CD4-positive, alpha-beta memory T cell (primary cell): ENCODE measurements around the gene RGS3. TPM values are rescaled to one million over a fixed set of nuclear protein-coding genes. Genes with fewer than 3 reads are reported as not detected.

ENCODE experiments used
- CTCF ChIA-PET: fragments of 350-600 bp; sonication (Branson Sonifier 250); formaldehyde crosslinking; loops from one replicate; lab custom pipeline; 2021; ENCODE audit warnings: inconsistent platforms; ENCODE audit not compliant: partially characterized antibody; lab: Charles Lee
- POLR2A ChIA-PET: fragments of 350-600 bp; sonication (Branson Sonifier 250); formaldehyde crosslinking; loops from one replicate; lab custom pipeline; 2021; ENCODE audit not compliant: partially characterized antibody; lab: Charles Lee
- DNase-seq, 5 donors: peaks; one replicate each; pipeline versions ENCODE4 v3.0.0 to v3.0.0-alpha.2; 2020 to 2022; ENCODE audit warnings: mixed read lengths in 1 of 5
- H3K27ac ChIP-seq: one replicate; pipeline ENCODE4 v1.7.0; 2013; ENCODE audit warnings: low read depth, low read length
- H3K27me3 ChIP-seq: 2 replicates; pipeline ENCODE4 v1.7.0; 2013; ENCODE audit warnings: mild to moderate bottlenecking, low read length, moderate library complexity; ENCODE audit not compliant: insufficient read depth
- H3K36me3 ChIP-seq: 2 replicates; pipeline ENCODE4 v1.7.0; 2013; ENCODE audit warnings: mild to moderate bottlenecking, low read length, moderate library complexity; ENCODE audit not compliant: insufficient read depth
- H3K4me1 ChIP-seq: 2 replicates; pipeline ENCODE4 v1.7.0; 2013; ENCODE audit warnings: mild to moderate bottlenecking, low read length, moderate library complexity; ENCODE audit not compliant: insufficient read depth
- H3K4me3 ChIP-seq, 2 donors: one replicate each; pipeline ENCODE4 v1.7.0; 2013; ENCODE audit warnings: low read length in 2 of 2, mild to moderate bottlenecking in 1 of 2
- H3K9me3 ChIP-seq, 2 donors: one replicate each; pipeline ENCODE4 v1.7.0; 2013; ENCODE audit warnings: low read length in 2 of 2, control low read depth in 1 of 2; ENCODE audit not compliant: control insufficient read depth in 1 of 2
- H3K27ac Mint-ChIP-seq, 7 donors: one replicate each; pipeline ENCODE4 v1.8.0; 2020 to 2021; ENCODE audit warnings: mixed read lengths in 7 of 7, mild to moderate bottlenecking in 6 of 7, inconsistent platforms in 3 of 7, moderate library complexity in 3 of 7
- H3K27me3 Mint-ChIP-seq, 2 donors: one replicate each; pipeline ENCODE4 v1.8.0; 2020 to 2021; ENCODE audit warnings: mixed read lengths in 2 of 2
- H3K36me3 Mint-ChIP-seq, 2 donors: one replicate each; pipeline ENCODE4 v1.8.0; 2020 to 2021; ENCODE audit warnings: mixed read lengths in 2 of 2, inconsistent platforms in 1 of 2, mild to moderate bottlenecking in 1 of 2
- H3K4me1 Mint-ChIP-seq, 4 donors: one replicate each; pipeline ENCODE4 v1.8.0; 2020 to 2021; ENCODE audit warnings: mixed read lengths in 4 of 4, mild to moderate bottlenecking in 1 of 4
- H3K4me3 Mint-ChIP-seq, 8 donors: one replicate each; pipeline ENCODE4 v1.8.0; 2020 to 2021; ENCODE audit warnings: mixed read lengths in 8 of 8, mild to moderate bottlenecking in 7 of 8, moderate library complexity in 6 of 8, inconsistent platforms in 3 of 8
- H3K9me3 Mint-ChIP-seq, 8 donors: one replicate each; pipeline ENCODE4 v1.8.0; 2020 to 2021; ENCODE audit warnings: mixed read lengths in 8 of 8, mild to moderate bottlenecking in 5 of 8, inconsistent platforms in 3 of 8, moderate library complexity in 1 of 8
- intact Hi-C: fragments of 100-400 bp; cut with micrococcal nuclease; formaldehyde crosslinking; loops from one replicate; pipeline ENCODE4 v1.15.1; 2023
- polyA plus RNA-seq, 2 donors: library from polyadenylated mRNA; unstranded; fragments of 300-500 nt; fragmentation: Illumina TruSeq; gene quantifications; one replicate each; pipeline ENCODE4 v1.2.3, GENCODE V29; 2021
- total RNA-seq, 2 experiments: library from RNA; stranded (reverse); gene quantifications; one replicate each; pipeline ENCODE4 v1.2.3, GENCODE V29; 2021

Gene RGS3
- total and polyA plus RNA-seq, 4 experiments from 2014 or later: 3.4 to 23.2 (median 18.0) TPM

- no peaks in the 10 kb centered on the region for H3K36me3 Mint-ChIP-seq
- Histone ChIP-seq H3K9me3 (no peaks in the 10 kb centered on the region), H3K27ac (no peak overlapping the region), H3K36me3 (no peaks in the 10 kb centered on the region), H3K4me3 (no peak overlapping the region), H3K27me3 (no peaks in the 10 kb centered on the region), H3K4me1 (no peaks in the 10 kb centered on the region)
- H3K4me1 Mint-ChIP-seq: peaks cover 0 to 5% (median 2%) of the 10 kb centered on the region in 4 donors
- H3K4me3 Mint-ChIP-seq: no peak overlapping the region
- intact Hi-C loops: no loop called here
- CTCF ChIA-PET: interaction anchor here (1.5 kb wide), 1 partner anchor 25 kb away, joined by 3 read pairs; no protein-coding TSS in a partner anchor
- no peak for DNase-seq
- H3K9me3 Mint-ChIP-seq: no peaks in the 10 kb centered on the region
- POLR2A ChIA-PET: interaction anchor here (0.6 kb wide), 1 partner anchor 42 kb away, joined by 3 read pairs; no protein-coding TSS in a partner anchor
- H3K27ac Mint-ChIP-seq: no peak overlapping the region
- peaks cover 0 to 4% of the 10 kb centered on the region in 2 donors for H3K27me3 Mint-ChIP-seq
These were observed 152.6 kb downstream of the RGS3 start for GRCh38 chr9:113616116-113616515.

GRCh38 chr9:113616621-113617496, 153.3 kb downstream of the RGS3 start:
- Mint-ChIP-seq H3K36me3 (no peaks in the 10 kb centered on the region), H3K4me3 (no peak overlapping the region), H3K4me1 (peaks cover 0 to 5% (median 2%) of the 10 kb centered on the region in 4 donors), H3K9me3 (no peaks in the 10 kb centered on the region), H3K27ac (peak overlapping the region in 1 of 7 donors; percentile 25), H3K27me3 (peaks cover 0 to 7% of the 10 kb centered on the region in 2 donors)
- Histone ChIP-seq H3K27me3 (no peaks in the 10 kb centered on the region), H3K4me1 (no peaks in the 10 kb centered on the region), H3K9me3 (no peaks in the 10 kb centered on the region), H3K36me3 (no peaks in the 10 kb centered on the region), H3K4me3 (no peak overlapping the region), H3K27ac (no peak overlapping the region)
- CTCF ChIA-PET: interaction anchor here (1.1 kb wide), 1 partner anchor 11 kb away, joined by 3 read pairs; no protein-coding TSS in a partner anchor
- intact Hi-C loops: no loop called here
- no peak for DNase-seq
- POLR2A ChIA-PET: interaction anchor here (0.6 kb wide), 1 partner anchor 41 kb away, joined by 3 read pairs; no protein-coding TSS in a partner anchor

- Histone ChIP-seq H3K9me3 (no peaks in the 10 kb centered on the region), H3K27me3 (no peaks in the 10 kb centered on the region), H3K4me1 (no peaks in the 10 kb centered on the region), H3K27ac (no peak overlapping the region), H3K4me3 (no peak overlapping the region), H3K36me3 (no peaks in the 10 kb centered on the region)
- H3K36me3 Mint-ChIP-seq: no peaks in the 10 kb centered on the region
- CTCF ChIA-PET: interaction anchor here (0.5 to 1.1 kb wide), 2 partner anchors 10 to 97 kb away, joined by 3 to 4 read pairs; no protein-coding TSS in a partner anchor
- H3K9me3 Mint-ChIP-seq: no peaks in the 10 kb centered on the region
- POLR2A ChIA-PET: no interaction called here
- peaks cover 0 to 7% of the 10 kb centered on the region in 2 donors for H3K27me3 Mint-ChIP-seq
- no peak overlapping the region for H3K4me3 Mint-ChIP-seq
- no peak for DNase-seq
- intact Hi-C loops: no loop called here
- H3K4me1 Mint-ChIP-seq: peaks cover 0 to 5% (median 2%) of the 10 kb centered on the region in 4 donors
- peak overlapping the region in 1 of 7 donors; percentile 25 for H3K27ac Mint-ChIP-seq
These were observed 154.0 kb downstream of the RGS3 start for GRCh38 chr9:113617550-113617949.

- H3K27ac Mint-ChIP-seq: peak overlapping the region in 1 of 7 donors; percentile 29
- peaks cover 0 to 7% of the 10 kb centered on the region in 2 donors for H3K27me3 Mint-ChIP-seq
- intact Hi-C loops: no loop called here
- no peak overlapping the region for H3K4me3 Mint-ChIP-seq
- DNase-seq: no peak
- H3K9me3 ChIP-seq: no peaks in the 10 kb centered on the region
- H3K36me3 ChIP-seq: no peaks in the 10 kb centered on the region
- ChIA-PET CTCF (no interaction called here), POLR2A (no interaction called here)
- no peak overlapping the region for H3K4me3 ChIP-seq
- H3K4me1 Mint-ChIP-seq: peaks cover 0 to 5% (median 2%) of the 10 kb centered on the region in 4 donors
- H3K27me3 ChIP-seq: no peaks in the 10 kb centered on the region
- no peak overlapping the region for H3K27ac ChIP-seq
- H3K36me3 Mint-ChIP-seq: no peaks in the 10 kb centered on the region
- H3K4me1 ChIP-seq: no peaks in the 10 kb centered on the region
- H3K9me3 Mint-ChIP-seq: no peaks in the 10 kb centered on the region
These were observed 155.4 kb downstream of the RGS3 start for GRCh38 chr9:113618836-113619490.

- Mint-ChIP-seq H3K27me3 (peaks cover 0 to 7% of the 10 kb centered on the region in 2 donors), H3K27ac (no peak overlapping the region), H3K4me1 (peaks cover 0 to 5% (median 2%) of the 10 kb centered on the region in 4 donors), H3K36me3 (no peaks in the 10 kb centered on the region), H3K4me3 (no peak overlapping the region), H3K9me3 (no peaks in the 10 kb centered on the region)
- Histone ChIP-seq H3K36me3 (no peaks in the 10 kb centered on the region), H3K9me3 (no peaks in the 10 kb centered on the region), H3K4me1 (no peaks in the 10 kb centered on the region), H3K27ac (no peak overlapping the region), H3K4me3 (no peak overlapping the region), H3K27me3 (no peaks in the 10 kb centered on the region)
- DNase-seq: no peak
- CTCF ChIA-PET: no interaction called here
- POLR2A ChIA-PET: no interaction called here
- intact Hi-C loops: no loop called here
These were observed 156.2 kb downstream of the RGS3 start for GRCh38 chr9:113619491-113620376.

- DNase-seq: no peak
- H3K9me3 ChIP-seq: no peaks in the 10 kb centered on the region
- POLR2A ChIA-PET: no interaction called here
- H3K4me1 ChIP-seq: no peaks in the 10 kb centered on the region
- Mint-ChIP-seq H3K27ac (no peak overlapping the region), H3K4me1 (peaks cover 0 to 5% (median 2%) of the 10 kb centered on the region in 4 donors), H3K27me3 (peaks cover 0 to 7% of the 10 kb centered on the region in 2 donors), H3K4me3 (no peak overlapping the region), H3K9me3 (no peaks in the 10 kb centered on the region), H3K36me3 (no peaks in the 10 kb centered on the region)
- CTCF ChIA-PET: no interaction called here
- no peaks in the 10 kb centered on the region for H3K36me3 ChIP-seq
- H3K4me3 ChIP-seq: no peak overlapping the region
- no peaks in the 10 kb centered on the region for H3K27me3 ChIP-seq
- intact Hi-C loops: no loop called here
- no peak overlapping the region for H3K27ac ChIP-seq
These were observed 157.0 kb downstream of the RGS3 start for GRCh38 chr9:113620377-113621161.
